ENCODE data around the gene OTOF.

The OTOF gene

DNA sequence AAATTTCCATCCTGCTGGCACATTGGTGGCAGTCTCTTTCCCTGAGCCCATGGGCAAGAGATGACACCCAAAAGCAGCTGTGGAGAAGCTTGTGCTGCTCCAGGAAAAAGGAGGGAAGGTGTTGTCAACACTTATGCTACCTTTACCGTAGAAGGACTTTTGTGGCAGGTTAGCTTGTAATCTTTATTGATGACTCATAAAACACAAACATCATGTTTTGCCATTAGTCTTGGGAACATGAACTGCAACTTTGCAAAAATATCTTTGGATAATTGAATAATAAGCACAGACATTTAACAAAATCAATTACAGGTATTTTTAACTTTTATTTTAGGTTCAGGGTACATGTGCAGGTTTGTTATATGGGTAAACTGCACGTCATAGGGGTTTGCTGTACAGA, 42.8 kb downstream of the OTOF start:
- H3K36me3 ChIP-seq (replicated peaks; ENCODE audit: low read depth, low read length), result no peaks in the 10 kb centered on the region
- no peak overlapping the region for H3K4me2 ChIP-seq (ENCODE audit: low read length)
- no peak overlapping the region for H3K4me3 ChIP-seq (ENCODE audit: low read length)
- H3K4me1 ChIP-seq (ENCODE audit: low read length), result no peaks in the 10 kb centered on the region
- TF ChIP-seq, protein P1, sequence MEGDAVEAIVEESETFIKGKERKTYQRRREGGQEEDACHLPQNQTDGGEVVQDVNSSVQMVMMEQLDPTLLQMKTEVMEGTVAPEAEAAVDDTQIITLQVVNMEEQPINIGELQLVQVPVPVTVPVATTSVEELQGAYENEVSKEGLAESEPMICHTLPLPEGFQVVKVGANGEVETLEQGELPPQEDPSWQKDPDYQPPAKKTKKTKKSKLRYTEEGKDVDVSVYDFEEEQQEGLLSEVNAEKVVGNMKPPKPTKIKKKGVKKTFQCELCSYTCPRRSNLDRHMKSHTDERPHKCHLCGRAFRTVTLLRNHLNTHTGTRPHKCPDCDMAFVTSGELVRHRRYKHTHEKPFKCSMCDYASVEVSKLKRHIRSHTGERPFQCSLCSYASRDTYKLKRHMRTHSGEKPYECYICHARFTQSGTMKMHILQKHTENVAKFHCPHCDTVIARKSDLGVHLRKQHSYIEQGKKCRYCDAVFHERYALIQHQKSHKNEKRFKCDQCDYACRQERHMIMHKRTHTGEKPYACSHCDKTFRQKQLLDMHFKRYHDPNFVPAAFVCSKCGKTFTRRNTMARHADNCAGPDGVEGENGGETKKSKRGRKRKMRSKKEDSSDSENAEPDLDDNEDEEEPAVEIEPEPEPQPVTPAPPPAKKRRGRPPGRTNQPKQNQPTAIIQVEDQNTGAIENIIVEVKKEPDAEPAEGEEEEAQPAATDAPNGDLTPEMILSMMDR (IDR thresholded peaks at IDR 0.05; ENCODE audit: low read depth, low read length), result no peak
- TF ChIP-seq EZH2phosphoT487 (IDR thresholded peaks at IDR 0.05; ENCODE audit: low read depth), result no peak
- no peaks in the 10 kb centered on the region for H3K79me2 ChIP-seq (ENCODE audit: low read length)
- H3K27ac ChIP-seq (ENCODE audit: low read length), result no peak overlapping the region
- no peak overlapping the region for H3K9ac ChIP-seq (ENCODE audit: low read length)
- no peaks in the 10 kb centered on the region for H4K20me1 ChIP-seq (ENCODE audit: insufficient read depth, low read length)
- no peak overlapping the region for H2AFZ ChIP-seq (ENCODE audit: low read depth, low read length)
- H3K27me3 ChIP-seq (ENCODE audit: low read depth, low read length), result peaks cover 9% of the 10 kb centered on the region; the same call in 1 of the 2 replicates
- H3K9me3 ChIP-seq (ENCODE audit: insufficient read depth, low read length), result no peaks in the 10 kb centered on the region

- TF ChIP-seq, protein P1 (IDR thresholded peaks at IDR 0.05; ENCODE audit: low read depth, low read length), result no peak
- no peak for TF ChIP-seq EZH2phosphoT487 (IDR thresholded peaks at IDR 0.05; ENCODE audit: low read depth)
- H3K79me2 ChIP-seq (ENCODE audit: low read length), result no peaks in the 10 kb centered on the region
- H3K9ac ChIP-seq (ENCODE audit: low read length), result no peak overlapping the region
- no peaks in the 10 kb centered on the region for H3K9me3 ChIP-seq (ENCODE audit: insufficient read depth, low read length)
- H3K27ac ChIP-seq (ENCODE audit: low read length), result no peak overlapping the region
- H4K20me1 ChIP-seq (ENCODE audit: insufficient read depth, low read length), result no peaks in the 10 kb centered on the region
- H3K4me1 ChIP-seq (ENCODE audit: low read length), result no peaks in the 10 kb centered on the region
- H3K36me3 ChIP-seq (replicated peaks; ENCODE audit: low read depth, low read length), result no peaks in the 10 kb centered on the region
- H3K4me2 ChIP-seq (ENCODE audit: low read length), result no peak overlapping the region
- H3K27me3 ChIP-seq (ENCODE audit: low read depth, low read length), result peaks cover 7% of the 10 kb centered on the region; the same call in 1 of the 2 replicates
- H2AFZ ChIP-seq (ENCODE audit: low read depth, low read length), result no peak overlapping the region
- no peak overlapping the region for H3K4me3 ChIP-seq (ENCODE audit: low read length)
Measured at GRCh38 chr2:26432859-26433258, 45.1 kb downstream of the OTOF start.

DNA sequence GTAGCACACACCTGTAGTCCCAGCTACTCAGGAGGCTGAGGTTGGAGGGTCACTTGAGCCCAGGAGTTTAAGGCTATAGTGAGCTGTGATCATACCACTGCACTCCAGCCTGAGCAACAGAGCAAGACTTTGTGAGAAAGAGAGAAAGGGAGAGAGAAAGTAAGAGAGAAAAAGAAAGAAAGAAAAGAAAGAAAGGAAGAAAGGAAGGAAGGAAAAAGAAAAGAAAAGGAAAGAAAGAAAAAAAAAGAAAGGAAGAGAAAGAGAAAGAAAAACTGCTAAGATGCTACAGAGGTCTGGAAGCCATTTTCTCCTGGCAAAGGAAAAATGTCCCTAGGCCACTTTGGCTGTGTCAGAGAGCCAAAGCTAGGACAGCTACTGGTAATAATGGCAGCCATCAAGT, 45.6 kb downstream of the OTOF start:
- H3K9ac ChIP-seq (ENCODE audit: low read length), result no peak overlapping the region
- no peak overlapping the region for H2AFZ ChIP-seq (ENCODE audit: low read depth, low read length)
- no peaks in the 10 kb centered on the region for H3K9me3 ChIP-seq (ENCODE audit: insufficient read depth, low read length)
- peaks cover 7% of the 10 kb centered on the region; the same call in 1 of the 2 replicates for H3K27me3 ChIP-seq (ENCODE audit: low read depth, low read length)
- H3K4me3 ChIP-seq (ENCODE audit: low read length), result no peak overlapping the region
- H3K4me2 ChIP-seq (ENCODE audit: low read length), result no peak overlapping the region
- H4K20me1 ChIP-seq (ENCODE audit: insufficient read depth, low read length), result no peaks in the 10 kb centered on the region
- TF ChIP-seq, protein P1 (IDR thresholded peaks at IDR 0.05; ENCODE audit: low read depth, low read length), result no peak
- no peak for TF ChIP-seq EZH2phosphoT487 (IDR thresholded peaks at IDR 0.05; ENCODE audit: low read depth)
- H3K36me3 ChIP-seq (replicated peaks; ENCODE audit: low read depth, low read length), result no peaks in the 10 kb centered on the region
- no peaks in the 10 kb centered on the region for H3K4me1 ChIP-seq (ENCODE audit: low read length)
- H3K27ac ChIP-seq (ENCODE audit: low read length), result no peak overlapping the region
- H3K79me2 ChIP-seq (ENCODE audit: low read length), result no peaks in the 10 kb centered on the region

DNA sequence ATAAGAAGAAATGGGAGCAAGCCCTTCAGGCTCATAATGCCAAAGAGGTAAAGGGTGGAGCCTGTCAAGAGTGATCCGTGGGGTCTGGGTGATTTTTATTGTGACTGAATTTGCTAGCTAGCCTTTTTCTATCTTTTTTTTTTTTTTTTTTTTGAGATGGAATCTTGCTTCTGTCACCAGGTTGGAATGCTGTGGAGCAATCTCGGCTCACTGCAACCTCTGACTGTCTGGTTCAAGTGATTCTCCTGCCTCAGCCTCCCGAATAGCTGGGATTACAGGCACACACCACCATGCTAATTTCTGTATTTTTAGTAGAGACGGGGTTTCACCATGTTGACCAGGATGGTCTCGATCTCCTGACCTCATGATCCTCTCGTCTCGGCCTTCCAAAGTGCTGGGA, 47.1 kb downstream of the OTOF start:
- Histone ChIP-seq H2AFZ (ENCODE audit: low read depth, low read length) (no peak overlapping the region), H3K4me1 (ENCODE audit: low read length) (no peaks in the 10 kb centered on the region), H3K36me3 (replicated peaks; ENCODE audit: low read depth, low read length) (no peaks in the 10 kb centered on the region), H3K4me3 (ENCODE audit: low read length) (no peak overlapping the region), H3K4me2 (ENCODE audit: low read length) (no peak overlapping the region), H4K20me1 (ENCODE audit: insufficient read depth, low read length) (no peaks in the 10 kb centered on the region), H3K27me3 (ENCODE audit: low read depth, low read length) (peaks cover 5% of the 10 kb centered on the region; the same call in 1 of the 2 replicates), H3K27ac (ENCODE audit: low read length) (no peak overlapping the region), H3K79me2 (ENCODE audit: low read length) (no peaks in the 10 kb centered on the region), H3K9ac (ENCODE audit: low read length) (no peak overlapping the region), H3K9me3 (ENCODE audit: insufficient read depth, low read length) (no peaks in the 10 kb centered on the region)
- TF ChIP-seq, protein P1 (IDR thresholded peaks at IDR 0.05; ENCODE audit: low read depth, low read length), result no peak
- TF ChIP-seq EZH2phosphoT487 (IDR thresholded peaks at IDR 0.05; ENCODE audit: low read depth), result no peak
